Peyer's patch (tissue), 4 donors: ENCODE results near the gene TMEM229B.

Experiments used
- CTCF ChIP-seq, 6 experiments: fragments of 450-650 bp in 4 of 6; fragments of 200-600 bp in 2 of 6; sonication (generic) in 1 of 6; IDR thresholded peaks; one replicate each; pipeline ENCODE4 v1.5.1; 2017 to 2019; ENCODE audit warnings: antibody characterized with exemption in 6 of 6, mild to moderate bottlenecking in 3 of 6, moderate library complexity in 1 of 6
- POLR2A ChIP-seq, 2 donors: fragments of 450-650 bp; IDR thresholded peaks; one replicate each; pipeline ENCODE4 v1.5.1; 2017; ENCODE audit warnings: antibody characterized with exemption in 2 of 2, mild to moderate bottlenecking in 2 of 2, moderate library complexity in 2 of 2

- no peak for TF ChIP-seq CTCF (IDR thresholded peaks at IDR 0.05)
- TF ChIP-seq POLR2A (IDR thresholded peaks at IDR 0.05) = no peak
These were observed 35.5 kb upstream of the TMEM229B start for GRCh38 chr14:67523764-67524633.
